ENCODE data around the gene BTN3A1.
"Not testable (repeated sequence)": the region's sequence is repeated elsewhere in the genome, so short reads cannot be mapped to it uniquely, and the experiment has no call there.

BTN3A1 gene

DNA sequence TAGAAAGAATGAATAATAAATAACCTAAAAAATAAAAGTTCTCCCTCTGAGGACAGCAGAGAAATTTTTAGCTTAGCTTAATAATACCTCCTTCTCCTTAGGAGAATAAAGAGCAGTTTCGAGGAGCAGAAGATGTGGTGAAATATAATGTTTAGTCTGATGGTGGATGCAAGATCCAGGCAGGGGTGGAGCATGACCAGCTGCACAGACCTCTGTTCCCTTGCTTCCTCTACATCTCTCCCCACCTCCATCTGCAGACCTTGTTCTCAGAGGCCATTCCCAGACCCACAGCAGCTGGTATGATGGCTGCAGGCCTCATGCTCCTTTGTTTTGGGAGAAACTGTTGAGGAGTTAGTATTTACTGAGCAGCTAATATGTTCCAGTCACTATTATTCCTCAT is 35.6 kb upstream of the BTN3A1 start:
- TF ChIP-seq, protein P1, sequence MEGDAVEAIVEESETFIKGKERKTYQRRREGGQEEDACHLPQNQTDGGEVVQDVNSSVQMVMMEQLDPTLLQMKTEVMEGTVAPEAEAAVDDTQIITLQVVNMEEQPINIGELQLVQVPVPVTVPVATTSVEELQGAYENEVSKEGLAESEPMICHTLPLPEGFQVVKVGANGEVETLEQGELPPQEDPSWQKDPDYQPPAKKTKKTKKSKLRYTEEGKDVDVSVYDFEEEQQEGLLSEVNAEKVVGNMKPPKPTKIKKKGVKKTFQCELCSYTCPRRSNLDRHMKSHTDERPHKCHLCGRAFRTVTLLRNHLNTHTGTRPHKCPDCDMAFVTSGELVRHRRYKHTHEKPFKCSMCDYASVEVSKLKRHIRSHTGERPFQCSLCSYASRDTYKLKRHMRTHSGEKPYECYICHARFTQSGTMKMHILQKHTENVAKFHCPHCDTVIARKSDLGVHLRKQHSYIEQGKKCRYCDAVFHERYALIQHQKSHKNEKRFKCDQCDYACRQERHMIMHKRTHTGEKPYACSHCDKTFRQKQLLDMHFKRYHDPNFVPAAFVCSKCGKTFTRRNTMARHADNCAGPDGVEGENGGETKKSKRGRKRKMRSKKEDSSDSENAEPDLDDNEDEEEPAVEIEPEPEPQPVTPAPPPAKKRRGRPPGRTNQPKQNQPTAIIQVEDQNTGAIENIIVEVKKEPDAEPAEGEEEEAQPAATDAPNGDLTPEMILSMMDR (IDR thresholded peaks at IDR 0.05; ENCODE audit: extremely low read depth, missing control alignments), result no peak
- no peak for DNase-seq (ENCODE audit: low spot score)

DNA sequence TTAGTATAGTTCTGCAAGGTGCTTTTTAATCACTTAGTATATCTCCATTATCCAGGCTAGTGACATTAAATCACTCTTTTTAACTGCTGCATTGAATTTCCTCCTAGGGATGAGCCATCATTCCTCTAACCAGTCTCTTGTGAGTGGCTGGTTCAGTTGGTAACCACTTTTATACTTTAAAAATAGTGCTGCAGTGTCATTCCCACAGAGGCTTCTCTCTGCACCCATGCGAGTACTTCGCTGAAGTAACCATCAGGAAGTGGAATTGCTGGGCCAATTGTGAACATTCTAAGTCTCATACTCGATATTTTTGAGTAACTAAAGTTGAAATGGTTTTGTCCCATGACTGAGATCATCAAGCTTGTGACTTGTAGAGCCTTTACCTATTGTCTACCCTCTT is 35.0 kb upstream of the BTN3A1 start:
- TF ChIP-seq, protein P1 (IDR thresholded peaks at IDR 0.05; ENCODE audit: extremely low read depth, missing control alignments), result no peak
- no peak for DNase-seq (ENCODE audit: low spot score)

DNA sequence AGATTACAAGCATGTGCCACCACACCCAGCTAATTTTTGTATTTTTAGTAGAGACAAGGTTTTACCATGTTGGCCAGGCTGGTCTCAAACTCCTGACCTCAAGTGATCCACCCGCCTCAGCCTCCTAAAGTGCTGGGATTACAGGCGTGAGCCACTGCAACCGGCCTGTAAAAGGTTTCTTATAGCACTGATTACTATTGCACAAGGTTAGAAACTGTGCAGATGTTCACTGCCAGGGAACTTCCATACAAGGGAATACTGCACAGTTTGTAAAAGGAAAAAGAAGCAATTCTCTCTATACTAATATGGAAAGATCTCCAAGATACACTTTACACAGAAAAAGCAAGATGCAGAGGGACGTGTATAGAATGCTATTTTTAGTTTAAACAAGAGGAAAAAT is 30.3 kb upstream of the BTN3A1 start:
- not testable (repeated sequence) for DNase-seq (ENCODE audit: low spot score)

DNA sequence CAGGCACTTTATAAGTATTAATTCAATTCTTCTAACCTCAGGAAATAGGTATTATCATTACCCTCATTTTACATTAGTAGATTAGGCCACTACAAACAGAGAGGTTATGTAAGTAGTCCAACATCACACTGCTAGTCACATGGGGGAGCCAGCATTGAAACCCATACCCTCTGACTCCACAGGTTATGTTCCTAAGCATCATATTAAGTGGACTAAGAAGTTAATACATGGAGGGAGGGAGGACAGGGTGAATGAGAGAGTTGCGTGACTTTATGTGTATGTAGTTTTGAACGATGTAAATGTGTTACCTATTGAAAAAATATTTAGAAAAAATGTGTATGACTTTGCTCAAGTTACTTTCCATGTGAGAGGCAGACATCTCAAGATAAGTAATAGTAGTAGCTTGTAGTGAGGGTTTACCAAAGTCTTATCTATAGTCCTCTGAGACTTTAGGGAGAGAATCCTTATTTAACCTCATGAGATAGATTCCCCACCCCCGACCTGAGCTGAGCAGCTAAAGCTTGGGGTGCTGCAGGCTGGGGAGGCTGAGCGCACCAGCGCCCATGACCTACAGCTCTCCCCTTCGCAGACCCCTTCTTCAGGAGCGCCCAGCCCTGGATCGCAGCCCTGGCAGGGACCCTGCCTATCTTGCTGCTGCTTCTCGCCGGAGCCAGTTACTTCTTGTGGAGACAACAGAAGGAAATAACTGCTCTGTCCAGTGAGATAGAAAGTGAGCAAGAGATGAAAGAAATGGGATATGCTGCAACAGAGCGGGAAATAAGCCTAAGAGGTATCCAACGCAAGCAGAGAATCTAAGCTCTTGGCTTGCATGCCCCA is 29.5 kb upstream of the BTN3A1 start:
- TF ChIP-seq, protein P1 (IDR thresholded peaks at IDR 0.05; ENCODE audit: extremely low read depth, missing control alignments), result no peak
- DNase-seq (ENCODE audit: low spot score), result no peak

DNA sequence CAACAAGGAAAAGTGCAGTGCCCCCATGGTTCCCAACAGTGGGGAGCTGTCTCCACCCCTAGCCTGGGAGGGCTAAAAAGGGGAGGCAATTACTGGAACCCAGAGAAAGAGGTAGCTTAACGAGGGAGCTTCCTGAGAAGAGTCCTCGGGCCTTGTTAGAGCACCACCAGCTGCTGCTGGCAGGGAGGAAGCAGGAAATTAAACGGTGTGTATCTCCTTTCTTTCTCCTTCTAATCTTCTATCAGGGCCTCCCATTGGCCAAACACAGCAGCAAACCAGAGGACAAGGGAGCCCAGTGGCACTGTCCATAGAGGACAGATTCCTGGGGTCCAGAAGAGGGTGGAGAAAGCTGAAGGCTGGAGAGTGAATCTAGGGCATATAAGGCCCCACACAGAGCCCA is 26.8 kb upstream of the BTN3A1 start:
- DNase-seq (ENCODE audit: low spot score), result no peak
- TF ChIP-seq, protein P1 (IDR thresholded peaks at IDR 0.05; ENCODE audit: extremely low read depth, missing control alignments), result no peak

DNA sequence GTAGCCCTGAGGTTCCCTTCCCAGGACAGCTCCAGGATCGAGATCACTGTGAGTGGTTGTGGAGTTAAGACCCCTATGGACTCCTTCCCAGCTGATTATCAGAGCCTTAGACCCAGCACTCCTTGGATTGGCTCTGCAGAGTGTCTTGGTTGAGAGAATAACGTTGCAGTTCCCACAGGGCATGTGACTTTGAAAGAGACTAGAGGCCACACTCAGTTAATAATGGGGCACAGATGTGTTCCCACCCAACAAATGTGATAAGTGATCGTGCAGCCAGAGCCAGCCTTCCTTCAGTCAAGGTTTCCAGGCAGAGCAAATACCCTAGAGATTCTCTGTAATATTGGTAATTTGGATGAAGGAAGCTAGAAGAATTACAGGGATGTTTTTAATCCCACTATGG is 24.4 kb upstream of the BTN3A1 start:
- TF ChIP-seq, protein P1 (IDR thresholded peaks at IDR 0.05; ENCODE audit: extremely low read depth, missing control alignments), result no peak
- no peak for DNase-seq (ENCODE audit: low spot score)

DNA sequence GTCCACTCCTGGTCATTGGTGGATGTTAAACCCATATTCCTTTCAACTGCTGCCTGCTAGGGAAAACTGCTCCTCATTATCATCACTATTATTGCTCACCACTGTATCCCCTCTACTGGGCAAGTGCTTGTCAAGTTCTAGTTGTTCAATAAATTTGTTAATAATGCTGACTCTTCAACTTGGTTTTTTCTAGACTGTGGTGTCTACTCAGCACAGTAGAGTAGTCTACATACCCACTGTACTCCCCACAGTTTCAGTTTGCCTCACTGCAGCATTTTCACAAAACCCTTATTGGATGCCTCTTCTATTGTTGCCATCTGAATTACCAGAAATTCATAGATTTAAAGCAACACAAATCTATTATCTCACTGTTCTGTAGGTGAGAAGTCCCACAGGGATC is 23.9 kb upstream of the BTN3A1 start:
- not testable (repeated sequence) for DNase-seq (ENCODE audit: low spot score)

DNA sequence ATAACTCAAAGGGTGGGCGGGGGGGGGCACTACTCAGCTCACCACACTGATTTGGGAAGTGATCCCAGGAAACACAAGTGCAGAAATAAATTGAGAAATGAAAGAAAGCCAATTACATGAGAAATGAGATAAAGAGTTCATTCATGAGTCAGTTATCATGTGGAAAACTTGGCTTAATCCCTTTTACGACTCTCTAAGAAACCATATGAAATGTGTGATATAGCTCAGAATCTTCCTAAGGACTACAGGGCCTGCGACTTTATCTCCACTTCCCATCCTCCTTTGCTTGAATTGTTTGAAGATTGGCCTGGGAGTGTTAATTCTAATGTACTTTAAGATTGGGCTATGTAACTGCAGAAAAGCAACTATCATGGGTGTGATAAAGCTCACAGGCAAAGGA is 22.8 kb upstream of the BTN3A1 start:
- TF ChIP-seq, protein P1 (IDR thresholded peaks at IDR 0.05; ENCODE audit: extremely low read depth, missing control alignments), result no peak

More for the DNA sequence above, 22.8 kb upstream of the BTN3A1 start:
- no peak for DNase-seq (ENCODE audit: low spot score)
